Mesodermal cell (in vitro differentiated cells): ENCODE measurements around the gene MAPKBP1.
"Not testable (repeated sequence)": the region's sequence is repeated elsewhere in the genome, so short reads cannot be mapped to it uniquely, and the experiment has no call there.

ENCODE experiments used
- H3K27ac ChIP-seq: 2 replicates; pipeline ENCODE4 v1.7.0; 2013; ENCODE audit warnings: mild to moderate bottlenecking, low read depth, low read length, moderate library complexity; ENCODE audit not compliant: severe bottlenecking
- H3K36me3 ChIP-seq: 2 replicates; pipeline ENCODE4 v1.7.1; 2013; ENCODE audit warnings: mild to moderate bottlenecking, low read length, moderate library complexity; ENCODE audit not compliant: control insufficient read depth, insufficient read depth
- H3K4me1 ChIP-seq: one replicate; pipeline ENCODE4 v1.7.1; 2013; ENCODE audit warnings: mild to moderate bottlenecking, low read length; ENCODE audit not compliant: insufficient read depth, control insufficient read depth, poor library complexity, severe bottlenecking
- H3K4me3 ChIP-seq: 2 replicates; pipeline ENCODE4 v1.7.0; 2013; ENCODE audit warnings: low read length, control low read depth, mild to moderate bottlenecking; ENCODE audit not compliant: insufficient read depth, poor library complexity, severe bottlenecking; ENCODE audit errors: extremely low read depth
- H3K9me3 ChIP-seq: 2 replicates; pipeline ENCODE4 v1.7.1; 2013; ENCODE audit warnings: mild to moderate bottlenecking, low read length, moderate library complexity; ENCODE audit not compliant: control insufficient read depth
- WGBS, 2 experiments: methylation state at CpG; one replicate each; pipeline ENCODE4 v1.1.5; 2013; ENCODE audit warnings: missing lambda C conversion rate in 2 of 2; ENCODE audit not compliant: insufficient coverage in 2 of 2; 5-methylcytosine and 5-hydroxymethylcytosine counted together

The MAPKBP1 gene

GRCh38 chr15:41827290-41827879, 53.1 kb downstream of the MAPKBP1 start:
- H3K36me3 ChIP-seq = peaks cover 36% of the 10 kb centered on the region
- H3K27ac ChIP-seq = no peak overlapping the region
- H3K4me3 ChIP-seq = peak overlapping the region; percentile 81
- 10% methylated on average over 24 to 28 of the region's 37 CpGs for WGBS, 2 experiments
- H3K9me3 ChIP-seq = no peaks in the 10 kb centered on the region
- peaks cover 7% of the 10 kb centered on the region for H3K4me1 ChIP-seq

GRCh38 chr15:41827880-41828806, 53.9 kb downstream of the MAPKBP1 start, which contains the start of gene JMJD7:
JMJD7 (plus strand) TSS chr15:41828092; CDS start chr15:41828125, 33 bp downstream.
- H3K36me3 ChIP-seq = peaks cover 31% of the 10 kb centered on the region
- H3K27ac ChIP-seq = peak within 1 kb of the TSS; percentile 29
- peak within 1 kb of the TSS; percentile 81 for H3K4me3 ChIP-seq
- no peaks in the 10 kb centered on the region for H3K9me3 ChIP-seq
- WGBS, 2 experiments = 0 to 1% methylated on average over 51 to 53 of the region's 66 CpGs
- H3K4me1 ChIP-seq = peaks cover 7% of the 10 kb centered on the region

GRCh38 chr15:41828807-41829141, 54.5 kb downstream of the MAPKBP1 start:
- Histone ChIP-seq H3K36me3 (peaks cover 25% of the 10 kb centered on the region), H3K4me1 (peaks cover 7% of the 10 kb centered on the region), H3K9me3 (no peaks in the 10 kb centered on the region), H3K27ac (no peak overlapping the region), H3K4me3 (peak overlapping the region; percentile 81)
- WGBS, 2 experiments = 55 to 64% methylated on average over 3 to 6 of the region's 6 CpGs

GRCh38 chr15:41829959-41830646, 55.8 kb downstream of the MAPKBP1 start:
- Histone ChIP-seq H3K27ac (no peak overlapping the region), H3K9me3 (no peaks in the 10 kb centered on the region), H3K36me3 (peaks cover 14% of the 10 kb centered on the region), H3K4me3 (no peak overlapping the region), H3K4me1 (peaks cover 7% of the 10 kb centered on the region)
- WGBS, 2 experiments = 95 to 96% methylated on average over 10 to 11 of the region's 13 CpGs

- peaks cover 13% of the 10 kb centered on the region for H3K4me1 ChIP-seq
- not testable (repeated sequence) for H3K9me3 ChIP-seq, H3K36me3 ChIP-seq, H3K4me3 ChIP-seq, H3K27ac ChIP-seq
- WGBS, 2 experiments = 96 to 98% methylated on average over 4 of the region's 4 CpGs
These were observed 57.0 kb downstream of the MAPKBP1 start for GRCh38 chr15:41831291-41831690.

- peaks cover 8% of the 10 kb centered on the region for H3K36me3 ChIP-seq
- WGBS, 2 experiments = 91 to 97% methylated on average over 9 to 10 of the region's 10 CpGs
These were observed 57.9 kb downstream of the MAPKBP1 start for GRCh38 chr15:41832208-41832607.

GRCh38 chr15:41832875-41833274, 58.6 kb downstream of the MAPKBP1 start:
- Histone ChIP-seq H3K4me1 (peaks cover 13% of the 10 kb centered on the region), H3K36me3 (peaks cover 9% of the 10 kb centered on the region), H3K4me3 (no peak overlapping the region), H3K27ac (no peak overlapping the region), H3K9me3 (no peaks in the 10 kb centered on the region)
- 96 to 100% methylated on average over 2 of the region's 3 CpGs for WGBS, 2 experiments

More at GRCh38 chr15:41832208-41832607, 57.9 kb downstream of the MAPKBP1 start:
- no peak overlapping the region for H3K4me3 ChIP-seq
- no peak overlapping the region for H3K27ac ChIP-seq
- H3K9me3 ChIP-seq = no peaks in the 10 kb centered on the region
- peaks cover 13% of the 10 kb centered on the region for H3K4me1 ChIP-seq

GRCh38 chr15:41834096-41834495, 59.8 kb downstream of the MAPKBP1 start:
- Histone ChIP-seq H3K9me3 (no peaks in the 10 kb centered on the region), H3K4me1 (peaks cover 6% of the 10 kb centered on the region), H3K4me3 (no peak overlapping the region), H3K27ac (no peak overlapping the region), H3K36me3 (peaks cover 9% of the 10 kb centered on the region)
- WGBS, 2 experiments = 33 to 100% methylated on average over 1 of the region's 3 CpGs

GRCh38 chr15:41836073-41836472, 61.8 kb downstream of the MAPKBP1 start:
- Histone ChIP-seq H3K4me1 (peaks cover 6% of the 10 kb centered on the region), H3K4me3 (no peak overlapping the region), H3K9me3 (no peaks in the 10 kb centered on the region), H3K27ac (no peak overlapping the region), H3K36me3 (peaks cover 6% of the 10 kb centered on the region)
- 88 to 97% methylated on average over 1 to 5 of the region's 6 CpGs for whole genome bisulfite sequencing, 2 experiments

- Histone ChIP-seq H3K36me3 (peaks cover 6% of the 10 kb centered on the region), H3K4me1 (peaks cover 6% of the 10 kb centered on the region), H3K9me3 (no peaks in the 10 kb centered on the region), H3K27ac (no peak overlapping the region), H3K4me3 (no peak overlapping the region)
- WGBS, 2 experiments = 89 to 93% methylated on average over 13 to 23 of the region's 23 CpGs
These were observed 62.6 kb downstream of the MAPKBP1 start for GRCh38 chr15:41836713-41837454.
